ENCODE measurements around the gene TLCD2. TPM values are rescaled to one million over a fixed set of nuclear protein-coding genes. Genes with fewer than 3 reads are reported as not detected.

TLCD2 gene
- total RNA-seq, 2 donors from 2014 or later = 0.84 to 1.8 TPM

GRCh38 chr17:1718362-1719165 is 8.4 kb upstream of the TLCD2 start:
- no peak overlapping the region for H3K4me3 ChIP-seq (ENCODE audit: low read length)
- Mint-ChIP-seq H3K4me3 (peak overlapping the region; percentile 84), H3K4me1 (peaks cover 16% of the 10 kb centered on the region), H3K27ac (peak overlapping the region; percentile 99), H3K9me3 (no peaks in the 10 kb centered on the region), H3K27me3 (ENCODE audit: insufficient read depth) (no peaks in the 10 kb centered on the region), H3K36me3 (ENCODE audit: low read depth) (peaks cover 2% of the 10 kb centered on the region)
- H3K27ac ChIP-seq (ENCODE audit: low read depth, low read length) = no peak overlapping the region
- no peak for TF ChIP-seq CTCF (conservative IDR thresholded peaks at IDR 0.05)
- DNase-seq = peak; percentile 43
- WGBS, 2 experiments (ENCODE audit: insufficient coverage in 1 of 2, insufficient read length in 1 of 2) = 89 to 92% methylated on average over 15 to 19 of the region's 19 CpGs
- peaks cover 10% of the 10 kb centered on the region for H3K4me1 ChIP-seq (ENCODE audit: control insufficient read depth, insufficient read depth, low read length)
- H3K9ac ChIP-seq (ENCODE audit: extremely low read depth, low read length, poor library complexity, severe bottlenecking) = no peak overlapping the region
- no peaks in the 10 kb centered on the region for H3K27me3 ChIP-seq (ENCODE audit: control insufficient read depth, insufficient read depth, low read length, poor library complexity, severe bottlenecking)
- peaks cover 5% of the 10 kb centered on the region for H3K36me3 ChIP-seq (ENCODE audit: control insufficient read depth, insufficient read depth, low read length)
- no peaks in the 10 kb centered on the region for H3K9me3 ChIP-seq (ENCODE audit: control insufficient read depth, low read length)

- peaks cover 10% of the 10 kb centered on the region for H3K36me3 Mint-ChIP-seq (ENCODE audit: low read depth)
- H3K9me3 Mint-ChIP-seq = no peaks in the 10 kb centered on the region
Observed at GRCh38 chr17:1716912-1717695, 6.9 kb upstream of the TLCD2 start.

More at GRCh38 chr17:1716912-1717695, 6.9 kb upstream of the TLCD2 start:
- peaks cover 15% of the 10 kb centered on the region for H3K4me1 ChIP-seq (ENCODE audit: control insufficient read depth, insufficient read depth, low read length)
- peak overlapping the region; percentile 98 for H3K27ac ChIP-seq (ENCODE audit: low read depth, low read length)
- TF ChIP-seq CTCF (conservative IDR thresholded peaks at IDR 0.05) = no peak
- peak overlapping the region; percentile 93 for H3K4me3 ChIP-seq (ENCODE audit: low read length)
- H3K27me3 Mint-ChIP-seq (ENCODE audit: insufficient read depth) = no peaks in the 10 kb centered on the region
- H3K4me1 Mint-ChIP-seq = peaks cover 17% of the 10 kb centered on the region
- no peaks in the 10 kb centered on the region for H3K9me3 ChIP-seq (ENCODE audit: control insufficient read depth, low read length)
- H3K36me3 ChIP-seq (ENCODE audit: control insufficient read depth, insufficient read depth, low read length) = peaks cover 20% of the 10 kb centered on the region
- no peaks in the 10 kb centered on the region for H3K27me3 ChIP-seq (ENCODE audit: control insufficient read depth, insufficient read depth, low read length, poor library complexity, severe bottlenecking)
- peak overlapping the region; percentile 98 for H3K9ac ChIP-seq (ENCODE audit: extremely low read depth, low read length, poor library complexity, severe bottlenecking)
- WGBS, 2 experiments (ENCODE audit: insufficient coverage in 1 of 2, insufficient read length in 1 of 2) = 0% methylated on average over 2 to 13 of the region's 13 CpGs
- peak overlapping the region; percentile 99 for H3K27ac Mint-ChIP-seq
- H3K4me3 Mint-ChIP-seq = peak overlapping the region; percentile 84
- peak; percentile 100 for DNase-seq

Data from endodermal cell (in vitro differentiated cells).